Embryonic facial prominence (tissue), 1 donor: ENCODE results near the gene DAND5.

Source experiments
- DNase-seq: peaks from one replicate; pipeline ENCODE4 v3.0.0-alpha.2; 2016; ENCODE audit errors: extremely low spot score

DAND5 gene, protein sequence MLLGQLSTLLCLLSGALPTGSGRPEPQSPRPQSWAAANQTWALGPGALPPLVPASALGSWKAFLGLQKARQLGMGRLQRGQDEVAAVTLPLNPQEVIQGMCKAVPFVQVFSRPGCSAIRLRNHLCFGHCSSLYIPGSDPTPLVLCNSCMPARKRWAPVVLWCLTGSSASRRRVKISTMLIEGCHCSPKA

DNA sequence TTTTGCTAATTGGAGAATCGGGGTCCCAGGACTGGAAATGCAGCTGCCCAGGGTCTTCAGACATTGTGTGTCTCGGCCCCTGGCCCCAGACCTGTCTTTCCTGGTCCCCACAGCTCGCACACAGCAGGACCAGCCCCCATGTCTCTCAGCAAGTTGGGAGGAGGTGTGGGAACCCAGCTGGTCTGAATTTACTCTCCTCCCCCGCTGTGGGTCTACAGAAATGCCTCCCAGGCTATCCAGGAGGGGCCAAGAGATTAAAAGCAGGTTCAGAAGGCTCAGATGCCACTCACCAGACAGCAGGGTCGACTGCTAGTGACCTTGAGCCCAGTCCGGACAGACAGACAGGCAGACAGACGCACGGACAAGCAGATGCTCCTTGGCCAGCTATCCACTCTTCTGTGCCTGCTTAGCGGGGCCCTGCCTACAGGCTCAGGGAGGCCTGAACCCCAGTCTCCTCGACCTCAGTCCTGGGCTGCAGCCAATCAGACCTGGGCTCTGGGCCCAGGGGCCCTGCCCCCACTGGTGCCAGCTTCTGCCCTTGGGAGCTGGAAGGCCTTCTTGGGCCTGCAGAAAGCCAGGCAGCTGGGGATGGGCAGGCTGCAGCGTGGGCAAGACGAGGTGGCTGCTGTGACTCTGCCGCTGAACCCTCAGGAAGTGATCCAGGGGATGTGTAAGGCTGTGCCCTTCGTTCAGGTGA, at the start of gene DAND5:
Gene DAND5, plus strand, starts transcription at position 285 of the 697 bp plus-strand sequence. Its CDS starts 85 bp downstream, at position 370.
- no peak for DNase-seq

- no peak for DNase-seq
These were observed 48.3 kb upstream of the DAND5 start for GRCh38 chr19:12921047-12921446.

- no peak for DNase-seq
These were observed 46.4 kb upstream of the DAND5 start for GRCh38 chr19:12922959-12923358.

GRCh38 chr19:12924621-12925310, 44.6 kb upstream of the DAND5 start:
- DNase-seq: no peak

DNA sequence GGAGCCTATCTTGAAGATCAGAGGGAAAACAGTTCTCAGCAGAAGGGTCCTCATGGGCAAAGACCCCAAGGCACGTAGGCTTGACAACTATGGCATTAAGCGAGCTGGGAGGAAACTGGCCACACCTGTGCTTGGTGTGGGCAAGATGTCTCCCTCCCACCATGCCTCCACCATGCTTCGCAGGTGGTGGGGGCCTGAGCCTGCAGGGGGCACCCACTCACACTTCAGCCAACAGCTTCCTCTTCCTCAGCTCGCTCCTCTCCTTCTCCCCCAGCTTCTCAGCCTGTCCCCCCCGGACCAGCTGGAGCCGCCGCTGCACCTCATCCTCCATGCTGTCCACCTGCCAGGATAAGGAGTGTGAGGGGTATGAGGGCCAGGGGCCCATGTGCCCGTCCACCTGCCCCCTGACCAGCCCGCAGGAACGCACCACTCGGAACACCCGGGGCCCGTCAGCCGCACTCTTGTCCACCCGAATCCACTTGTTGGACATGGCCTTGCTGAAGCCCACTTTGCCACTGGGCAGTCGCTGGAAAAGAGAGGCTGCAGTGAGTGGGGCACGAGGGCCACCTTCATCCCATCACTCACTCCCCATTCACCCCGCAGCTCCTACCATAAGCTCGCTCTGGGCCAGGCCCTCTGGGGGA, 39.3 kb upstream of the DAND5 start:
- no peak for DNase-seq

GRCh38 chr19:12932392-12933286, 36.7 kb upstream of the DAND5 start:
- DNase-seq: no peak

DNA sequence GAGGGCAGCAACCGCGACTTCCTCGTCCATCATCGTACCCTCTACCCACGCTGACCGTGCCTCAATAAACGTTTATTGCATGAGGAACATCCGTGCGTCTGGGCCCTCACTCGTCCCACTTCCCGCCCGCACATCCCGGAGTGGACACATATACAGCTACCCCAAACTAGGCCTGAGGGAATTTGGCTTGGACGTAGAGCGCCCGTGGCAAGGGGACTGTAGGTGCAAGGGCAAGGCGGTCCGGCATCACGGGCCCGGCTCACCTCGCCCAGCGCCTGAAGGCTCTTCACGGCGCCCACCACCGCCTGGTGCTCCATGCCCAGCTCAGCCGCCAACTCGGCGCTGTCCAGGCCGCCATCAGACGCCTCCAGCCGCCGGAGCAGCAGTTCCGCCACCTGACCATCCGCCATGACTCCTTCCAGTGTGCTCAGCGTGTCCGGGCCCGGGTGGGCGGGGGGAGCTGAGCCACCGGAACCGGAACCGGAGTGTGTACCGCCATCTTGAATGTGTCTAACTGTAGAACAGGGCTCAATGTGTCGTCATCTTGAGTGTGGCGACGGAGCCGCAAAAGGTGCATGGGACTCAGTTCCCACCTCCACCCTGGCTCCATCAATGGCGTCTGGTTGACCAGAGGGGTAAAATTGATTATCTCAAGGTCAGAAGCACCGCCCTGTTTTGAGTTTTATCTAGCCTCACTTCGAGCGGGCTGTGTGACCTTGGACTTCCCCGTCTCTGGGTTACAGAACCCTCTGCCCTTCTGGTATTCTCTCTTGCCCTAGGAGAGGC, 35.9 kb upstream of the DAND5 start, which contains the start of gene FARSA:
Gene FARSA, minus strand, starts transcription at position 425 of the 786 bp plus-strand sequence. Its CDS starts 15 bp downstream, at position 410.
- DNase-seq: peak; percentile 71

GRCh38 chr19:12935071-12935470, 34.3 kb upstream of the DAND5 start:
- no peak for DNase-seq

DNA sequence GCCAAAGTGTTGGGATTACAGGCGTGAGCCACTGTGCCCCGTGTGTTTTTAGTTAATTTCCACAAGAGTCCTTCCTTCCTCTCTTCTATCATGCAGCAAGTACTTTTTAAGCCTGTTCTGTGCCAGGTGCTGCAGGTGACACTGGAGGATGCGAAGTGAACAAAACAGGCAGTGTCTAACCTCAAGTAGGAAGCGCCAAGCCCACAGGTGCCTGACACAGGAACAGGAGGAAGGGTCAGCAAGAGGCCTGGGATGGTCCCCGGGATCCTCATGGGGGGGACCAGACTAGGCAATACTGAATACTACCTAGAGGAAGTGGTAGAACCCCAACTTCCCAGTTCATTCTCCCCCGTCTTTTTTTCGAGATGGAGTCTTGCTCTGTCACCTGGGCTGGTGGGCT, 32.8 kb upstream of the DAND5 start:
- DNase-seq: no peak

- DNase-seq: no peak
These were observed 32.1 kb upstream of the DAND5 start for GRCh38 chr19:12937093-12937926.

DNA sequence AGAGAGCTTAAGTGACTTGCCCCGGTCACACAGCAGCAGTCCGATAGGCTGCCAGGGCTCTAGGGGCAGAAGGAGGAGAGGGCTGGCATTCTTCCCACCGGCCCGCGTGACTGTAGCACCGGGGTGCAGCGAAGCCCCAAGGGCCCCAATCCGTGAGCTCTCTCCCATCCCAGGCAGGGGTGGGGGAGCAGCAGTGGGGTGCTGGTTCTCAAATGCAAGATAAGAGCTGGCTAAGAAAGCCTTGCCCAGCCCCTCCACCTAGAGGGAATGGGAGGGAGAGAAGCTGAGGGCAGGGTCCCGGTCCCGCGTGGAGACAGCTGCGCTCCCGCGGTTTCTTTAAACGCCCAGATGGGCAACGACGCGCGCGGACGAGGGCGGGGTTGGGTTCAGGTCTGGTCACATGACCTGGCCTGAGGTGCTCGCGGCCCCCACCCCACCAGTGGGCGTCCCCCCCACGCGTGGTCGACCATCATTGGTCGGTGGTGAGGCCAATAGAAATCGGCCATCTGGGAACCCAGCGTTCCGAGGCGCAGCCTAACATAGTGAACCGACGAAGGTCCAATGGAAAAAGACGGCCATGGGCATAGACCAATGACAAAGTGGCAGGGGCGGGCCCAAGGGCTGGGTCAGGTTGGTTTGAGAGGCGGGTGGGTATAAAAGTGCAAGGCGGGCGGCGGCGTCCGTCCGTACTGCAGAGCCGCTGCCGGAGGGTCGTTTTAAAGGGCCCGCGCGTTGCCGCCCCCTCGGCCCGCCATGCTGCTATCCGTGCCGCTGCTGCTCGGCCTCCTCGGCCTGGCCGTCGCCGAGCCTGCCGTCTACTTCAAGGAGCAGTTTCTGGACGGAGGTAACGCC, 31.2 kb upstream of the DAND5 start, which contains the start of gene CALR:
Gene CALR, plus strand, starts transcription at position 683 of the 852 bp plus-strand sequence. Its CDS starts 71 bp downstream, at position 754.
- peak; percentile 99 for DNase-seq

DNA sequence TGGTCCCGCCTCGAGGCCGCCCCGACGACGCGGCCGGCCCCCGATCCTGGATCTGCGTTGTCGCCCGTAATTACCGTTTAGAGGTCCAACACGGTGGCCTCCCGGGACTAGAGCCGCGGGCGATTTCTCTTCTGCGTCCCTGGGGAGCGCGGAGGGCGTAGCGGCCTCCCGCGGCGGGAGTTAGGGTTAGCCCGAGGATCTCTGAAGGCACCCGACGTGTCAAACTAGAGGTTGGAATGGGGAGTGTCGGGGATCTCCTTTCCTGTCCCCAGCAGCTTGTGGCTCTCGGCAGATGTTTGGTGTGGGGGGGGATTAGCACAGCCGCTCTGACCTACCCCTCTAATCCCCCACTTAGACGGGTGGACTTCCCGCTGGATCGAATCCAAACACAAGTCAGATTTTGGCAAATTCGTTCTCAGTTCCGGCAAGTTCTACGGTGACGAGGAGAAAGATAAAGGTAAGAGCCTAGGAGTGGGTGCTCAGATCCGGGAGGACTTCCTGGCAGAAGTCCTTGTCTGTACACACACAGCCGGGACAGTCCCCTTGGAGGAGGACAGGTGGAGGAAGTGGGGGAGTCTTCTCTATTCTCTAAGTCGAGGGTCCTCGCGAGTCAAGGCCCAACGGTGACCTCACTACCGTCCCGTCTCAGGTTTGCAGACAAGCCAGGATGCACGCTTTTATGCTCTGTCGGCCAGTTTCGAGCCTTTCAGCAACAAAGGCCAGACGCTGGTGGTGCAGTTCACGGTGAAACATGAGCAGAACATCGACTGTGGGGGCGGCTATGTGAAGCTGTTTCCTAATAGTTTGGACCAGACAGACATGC, 30.4 kb upstream of the DAND5 start:
- no peak for DNase-seq

- DNase-seq: no peak
These were observed 29.4 kb upstream of the DAND5 start for GRCh38 chr19:12939975-12940423.

GRCh38 chr19:12940897-12941296, 28.5 kb upstream of the DAND5 start:
- no peak for DNase-seq

DNA sequence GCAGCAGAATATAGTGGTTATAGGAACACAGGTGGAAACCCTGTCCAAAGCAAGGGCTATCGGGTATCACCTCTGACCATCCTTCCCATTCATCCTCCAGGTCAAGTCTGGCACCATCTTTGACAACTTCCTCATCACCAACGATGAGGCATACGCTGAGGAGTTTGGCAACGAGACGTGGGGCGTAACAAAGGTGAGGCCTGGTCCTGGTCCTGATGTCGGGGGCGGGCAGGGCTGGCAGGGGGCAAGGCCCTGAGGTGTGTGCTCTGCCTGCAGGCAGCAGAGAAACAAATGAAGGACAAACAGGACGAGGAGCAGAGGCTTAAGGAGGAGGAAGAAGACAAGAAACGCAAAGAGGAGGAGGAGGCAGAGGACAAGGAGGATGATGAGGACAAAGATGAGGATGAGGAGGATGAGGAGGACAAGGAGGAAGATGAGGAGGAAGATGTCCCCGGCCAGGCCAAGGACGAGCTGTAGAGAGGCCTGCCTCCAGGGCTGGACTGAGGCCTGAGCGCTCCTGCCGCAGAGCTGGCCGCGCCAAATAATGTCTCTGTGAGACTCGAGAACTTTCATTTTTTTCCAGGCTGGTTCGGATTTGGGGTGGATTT, 25.8 kb upstream of the DAND5 start:
- no peak for DNase-seq

- no peak for DNase-seq
These were observed 25.2 kb upstream of the DAND5 start for GRCh38 chr19:12944104-12944674.
